DOHH2 (cell line): Measurements from ENCODE around the gene GOLGA6L2.

Experiments
- H3F3A ChIP-seq: fragments of 200-600 bp; sonication (generic), shearing (Covaris generic); 2 replicates; pipeline ENCODE4 v1.6.0; 2016; ENCODE audit warnings: antibody characterized with exemption, mild to moderate bottlenecking; ENCODE audit not compliant: control insufficient read depth, insufficient read depth
- H3K27ac ChIP-seq: fragments of 200-600 bp; sonication (generic); 2 replicates; pipeline ENCODE4 v1.5.1; 2014; ENCODE audit warnings: low read depth, mild to moderate bottlenecking, low read length, moderate library complexity
- H3K27me3 ChIP-seq: fragments of 200-600 bp; sonication (generic); 2 replicates; pipeline ENCODE4 v1.6.1; 2014; ENCODE audit warnings: mild to moderate bottlenecking, low read length, mixed read lengths; ENCODE audit not compliant: control insufficient read depth
- H3K36me3 ChIP-seq: fragments of 200-600 bp; sonication (generic); 2 replicates; pipeline ENCODE4 v1.6.1; 2014; ENCODE audit warnings: mild to moderate bottlenecking, low read length, moderate library complexity, mixed read lengths; ENCODE audit not compliant: control insufficient read depth
- H3K4me1 ChIP-seq: fragments of 200-600 bp; sonication (generic); 2 replicates; pipeline ENCODE4 v1.6.1; 2014; ENCODE audit warnings: mild to moderate bottlenecking, low read length, mixed read lengths; ENCODE audit not compliant: control insufficient read depth
- H3K4me2 ChIP-seq: fragments of 200-600 bp; sonication (generic); 2 replicates; pipeline ENCODE4 v1.6.0; 2014; ENCODE audit warnings: mild to moderate bottlenecking, low read length, moderate library complexity
- H3K4me3 ChIP-seq: fragments of 200-600 bp; sonication (generic); 2 replicates; pipeline ENCODE4 v1.5.1; 2014; ENCODE audit warnings: mild to moderate bottlenecking, low read length, mixed read lengths
- H3K79me2 ChIP-seq: fragments of 200-600 bp; sonication (generic); 2 replicates; pipeline ENCODE4 v1.6.1; 2014; ENCODE audit warnings: mild to moderate bottlenecking, low read length, mixed read lengths; ENCODE audit not compliant: control insufficient read depth
- H3K9me2 ChIP-seq: fragments of 200-600 bp; sonication (generic); replicated peaks from 2 replicates; pipeline ENCODE4 v1.6.1; 2014; ENCODE audit warnings: mild to moderate bottlenecking, low read length, mixed read lengths; ENCODE audit not compliant: control insufficient read depth
- H3K9me3 ChIP-seq: fragments of 200-600 bp; sonication (generic); 2 replicates; pipeline ENCODE4 v1.6.1; 2014; ENCODE audit warnings: antibody characterized with exemption, low read length, mixed read lengths; ENCODE audit not compliant: control insufficient read depth, insufficient read depth
- H4K20me1 ChIP-seq: fragments of 200-600 bp; sonication (generic); 2 replicates; pipeline ENCODE4 v1.6.0; 2014; ENCODE audit warnings: low read depth, mild to moderate bottlenecking, antibody characterized with exemption, low read length, moderate library complexity; ENCODE audit not compliant: control insufficient read depth, insufficient read depth
- CTCF ChIP-seq: fragments of 200-600 bp; sonication (generic); IDR thresholded peaks from one replicate; pipeline ENCODE4 v1.5.1; 2014; ENCODE audit warnings: antibody characterized with exemption, mild to moderate bottlenecking, low read depth, low read length; ENCODE audit not compliant: poor library complexity, severe bottlenecking
- EZH2phosphoT487 ChIP-seq: fragments of 200-600 bp; sonication (generic); IDR thresholded peaks from 2 replicates; pipeline ENCODE4 v1.6.1; 2017; ENCODE audit warnings: borderline replicate concordance, mild to moderate bottlenecking, antibody characterized with exemption, low read length, moderate library complexity, mixed read lengths

Gene GOLGA6L2

DNA sequence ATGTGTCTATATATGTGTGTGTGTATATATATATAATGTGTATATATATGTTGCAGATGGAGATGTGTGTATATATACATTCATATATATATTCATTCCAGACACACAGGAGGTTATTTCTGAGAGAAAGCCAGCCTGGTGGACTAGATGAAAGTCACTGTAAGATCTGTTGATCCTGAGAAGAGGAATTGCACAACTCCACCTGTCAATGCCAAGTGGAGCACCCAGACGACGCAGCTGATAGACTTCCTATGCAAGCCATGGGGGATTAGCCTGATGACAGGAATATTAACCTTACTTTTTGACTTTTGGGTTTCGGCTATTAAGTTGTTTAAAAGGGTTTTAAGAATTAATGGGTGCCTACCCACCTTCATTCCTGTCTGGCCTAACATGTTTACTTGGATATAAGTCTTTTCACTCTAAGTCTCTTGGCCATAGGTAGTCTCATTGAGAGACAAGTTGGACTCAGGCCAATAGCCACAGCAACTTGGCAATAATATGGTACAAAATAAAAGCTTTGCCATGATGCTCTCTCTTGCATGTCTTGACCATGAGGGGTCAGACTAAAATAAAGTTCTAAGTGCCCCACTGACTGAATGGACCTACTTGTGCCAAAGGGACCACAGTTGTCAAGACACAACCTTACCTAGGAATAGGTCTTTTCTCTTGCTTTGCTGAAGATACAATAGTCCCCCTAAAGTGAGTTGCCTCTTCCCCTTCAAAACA lies 35.9 kb upstream of the GOLGA6L2 start:
- H3K4me1 ChIP-seq = no peaks in the 10 kb centered on the region
- H3K36me3 ChIP-seq = no peaks in the 10 kb centered on the region
- no peaks in the 10 kb centered on the region for H3K79me2 ChIP-seq
- H3K4me3 ChIP-seq = no peak overlapping the region
- no peaks in the 10 kb centered on the region for H3F3A ChIP-seq
- no peak overlapping the region for H3K4me2 ChIP-seq
- H4K20me1 ChIP-seq = no peaks in the 10 kb centered on the region
- no peaks in the 10 kb centered on the region for H3K9me3 ChIP-seq
- H3K27ac ChIP-seq = no peak overlapping the region
- no peaks in the 10 kb centered on the region for H3K27me3 ChIP-seq
- no peaks in the 10 kb centered on the region for H3K9me2 ChIP-seq
- TF ChIP-seq CTCF = no peak
- no peak for TF ChIP-seq EZH2phosphoT487

- Histone ChIP-seq H3K4me2 (no peak overlapping the region), H4K20me1 (no peaks in the 10 kb centered on the region), H3K9me2 (no peaks in the 10 kb centered on the region), H3K79me2 (no peaks in the 10 kb centered on the region), H3K9me3 (no peaks in the 10 kb centered on the region), H3K27ac (no peak overlapping the region), H3K4me3 (no peak overlapping the region), H3F3A (no peaks in the 10 kb centered on the region), H3K36me3 (no peaks in the 10 kb centered on the region), H3K27me3 (no peaks in the 10 kb centered on the region), H3K4me1 (no peaks in the 10 kb centered on the region)
- TF ChIP-seq EZH2phosphoT487 (no peak), CTCF (no peak)
Observed at GRCh38 chr15:23482228-23482627, 35.2 kb upstream of the GOLGA6L2 start.

GRCh38 chr15:23477920-23478319 lies 30.9 kb upstream of the GOLGA6L2 start:
- H3K9me3 ChIP-seq = no peaks in the 10 kb centered on the region
- H3K27ac ChIP-seq = no peak overlapping the region
- no peak for TF ChIP-seq CTCF
- TF ChIP-seq EZH2phosphoT487 = no peak
- no peaks in the 10 kb centered on the region for H3K4me1 ChIP-seq
- no peak overlapping the region for H3K4me2 ChIP-seq
- no peaks in the 10 kb centered on the region for H3K79me2 ChIP-seq
- no peaks in the 10 kb centered on the region for H3K36me3 ChIP-seq
- H3F3A ChIP-seq = no peaks in the 10 kb centered on the region
- no peaks in the 10 kb centered on the region; the same call in 1 of the 2 replicates for H3K27me3 ChIP-seq
- no peaks in the 10 kb centered on the region for H4K20me1 ChIP-seq
- H3K9me2 ChIP-seq = no peaks in the 10 kb centered on the region
- no peak overlapping the region for H3K4me3 ChIP-seq
